T47D (cell line): ENCODE data around the gene CRY1.
"Not testable (repeated sequence)": the region's sequence is repeated elsewhere in the genome, so short reads cannot be mapped to it uniquely, and the experiment has no call there.

Source experiments
- DNase-seq, 2 experiments: peaks; one replicate each; pipeline versions ENCODE4 v3.0.0 to v3.0.0-alpha.2; 2011 to 2012; ENCODE audit warnings: low read depth in 1 of 2, low spot score in 1 of 2
- JUND ChIP-seq: IDR thresholded peaks from 2 replicates; pipeline ENCODE4 v1.6.1; 2012; ENCODE audit warnings: low read depth
- in situ Hi-C: cut with HindIII; loops from 2 replicates; pipeline ENCODE4 v1.10.0; 2016; ENCODE audit warnings: low sequenced_read_pairs, low pct_unique_long_range_greater_than_20kb

CRY1 gene

DNA sequence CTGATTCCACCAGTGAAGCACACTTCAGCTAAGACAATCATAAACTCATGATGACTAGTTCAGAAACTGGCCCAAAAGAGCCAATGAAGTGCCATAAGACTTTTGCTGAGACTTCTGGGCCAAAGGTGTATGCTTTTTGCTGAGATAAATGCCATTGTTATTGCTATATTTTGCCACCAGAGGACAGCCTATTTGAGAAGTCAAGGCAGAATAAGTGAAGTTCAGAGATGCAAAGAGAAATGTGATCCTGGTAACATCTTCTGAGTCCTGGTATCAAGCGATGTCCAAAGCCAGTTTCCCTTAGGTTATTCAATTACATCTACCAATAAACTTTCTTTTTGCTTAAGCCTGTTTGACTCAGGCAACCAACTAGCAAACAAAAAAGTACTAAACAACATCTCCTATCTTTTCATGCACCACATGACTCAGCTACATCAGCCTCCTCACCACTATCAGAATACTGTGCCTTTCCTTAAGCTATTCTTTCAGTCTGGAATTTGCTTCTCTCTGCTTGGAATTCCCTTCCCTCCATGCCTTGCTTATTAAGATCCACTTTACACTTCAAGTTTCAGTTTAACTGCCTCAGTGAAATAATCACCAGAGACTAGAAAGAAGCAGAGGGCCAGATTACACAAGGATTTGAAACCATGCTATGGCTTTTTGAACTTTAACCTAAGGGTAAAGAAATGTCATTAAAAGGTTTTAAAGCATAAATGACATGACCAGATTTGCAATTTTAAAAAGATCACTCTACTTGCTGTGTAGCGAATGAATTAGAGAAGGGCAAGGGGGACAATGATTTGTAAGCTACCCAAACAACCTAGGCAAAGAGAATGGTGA, 14.0 kb downstream of the CRY1 start:
- TF ChIP-seq JUND: no peak
- in situ Hi-C loops: no loop called here
- peak in 1 of 2 experiments; percentile 64 for DNase-seq

DNA sequence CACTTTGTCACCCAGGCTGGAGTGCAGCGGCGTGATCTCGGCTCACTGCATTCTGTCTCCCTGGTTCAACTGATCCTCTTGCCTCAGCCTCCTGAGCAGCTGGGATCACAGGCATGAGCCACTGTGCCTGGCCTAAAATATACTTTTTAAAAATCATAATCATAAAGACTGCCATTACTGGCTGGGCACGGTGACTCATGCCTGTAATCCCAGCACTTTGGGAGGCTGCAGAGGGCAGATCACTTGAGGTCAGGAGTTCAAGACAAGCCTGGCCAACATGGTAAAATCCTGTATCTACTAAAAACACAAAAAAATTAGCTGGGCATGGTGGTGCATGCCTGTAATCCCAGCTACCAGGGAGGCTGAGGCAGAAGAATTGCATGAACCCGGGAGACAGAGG, 20.1 kb downstream of the CRY1 start:
- in situ Hi-C loops, DNase-seq: not testable (repeated sequence)

DNA sequence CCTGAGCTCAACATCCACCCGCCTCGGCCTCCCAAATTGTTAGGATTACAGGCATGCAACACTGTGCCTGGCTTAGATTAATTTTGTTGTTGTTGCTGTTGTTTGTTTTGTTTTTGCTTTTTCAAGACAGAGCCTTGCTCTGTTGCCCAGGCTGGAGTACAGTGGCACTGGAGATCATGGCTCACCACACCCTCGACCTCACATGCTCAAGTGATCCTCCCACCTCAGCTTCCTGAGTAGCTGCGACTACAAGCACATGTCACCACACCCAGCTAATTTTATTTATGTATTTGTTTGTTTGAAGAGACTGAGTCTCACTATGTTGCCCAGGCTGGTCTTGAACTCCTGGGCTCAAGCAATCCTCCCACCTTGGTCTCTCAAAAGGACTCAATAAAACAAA, 26.7 kb downstream of the CRY1 start:
- TF ChIP-seq JUND: no peak
- in situ Hi-C loops: no loop called here
- no peak for DNase-seq

DNA sequence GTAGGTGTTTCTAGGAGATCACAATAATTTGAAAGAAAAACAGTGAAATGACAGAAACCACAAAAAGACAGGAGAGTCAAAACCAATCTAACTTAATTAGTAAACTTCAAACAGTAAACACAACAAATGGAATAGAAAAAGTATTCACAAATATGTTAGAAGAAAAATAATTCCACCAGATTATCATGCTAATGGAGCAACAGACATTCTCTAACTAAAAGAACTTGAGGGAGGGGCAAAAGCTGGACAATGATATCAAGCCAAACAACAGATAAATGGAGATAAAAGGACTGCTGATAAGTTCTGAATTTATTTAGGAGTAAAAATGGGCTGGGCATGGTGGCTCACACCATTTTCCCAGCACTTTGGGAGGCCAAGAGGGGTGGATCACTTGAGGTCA, 28.7 kb downstream of the CRY1 start:
- DNase-seq: no peak
- TF ChIP-seq JUND: no peak
- in situ Hi-C loops: no loop called here

DNA sequence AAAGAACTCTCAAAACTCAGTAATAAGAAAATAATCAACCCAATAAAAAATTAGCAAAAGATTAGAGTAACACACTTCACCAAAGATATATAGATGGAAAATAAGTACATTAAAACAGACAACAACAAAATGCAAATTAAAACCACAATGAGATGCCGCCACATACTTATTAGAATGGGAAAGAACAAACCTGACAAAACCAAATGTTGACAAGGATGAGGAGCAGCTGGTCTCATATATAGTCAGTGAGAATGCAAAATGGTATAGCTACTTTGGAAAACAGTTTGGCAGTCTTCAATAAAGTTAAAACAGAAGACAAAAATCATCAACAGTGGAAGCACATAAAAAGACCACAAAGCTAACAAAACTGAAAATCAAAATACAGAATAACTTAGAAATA, 29.1 kb downstream of the CRY1 start:
- in situ Hi-C loops: no loop called here
- DNase-seq: no peak
- TF ChIP-seq JUND: no peak

DNA sequence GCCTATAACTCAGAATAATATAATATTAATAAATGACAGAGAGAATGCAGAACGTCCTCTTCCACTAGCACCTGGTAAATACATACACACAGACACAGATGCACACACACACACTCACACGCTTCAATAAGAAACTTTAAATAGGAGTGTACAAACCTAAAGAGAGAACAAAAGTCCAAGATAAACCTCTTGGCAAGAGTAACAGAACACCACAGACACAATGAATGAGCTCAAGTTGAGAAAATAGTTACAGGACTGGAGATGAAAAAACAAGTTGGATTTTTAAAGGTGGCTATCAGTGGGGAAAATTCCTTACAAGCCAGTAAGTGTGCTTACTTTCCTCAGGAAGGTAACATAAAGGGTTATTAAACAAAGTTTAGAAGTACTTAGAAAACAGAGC, 35.2 kb downstream of the CRY1 start:
- DNase-seq: no peak
- no peak for TF ChIP-seq JUND
- in situ Hi-C loops: no loop called here

DNA sequence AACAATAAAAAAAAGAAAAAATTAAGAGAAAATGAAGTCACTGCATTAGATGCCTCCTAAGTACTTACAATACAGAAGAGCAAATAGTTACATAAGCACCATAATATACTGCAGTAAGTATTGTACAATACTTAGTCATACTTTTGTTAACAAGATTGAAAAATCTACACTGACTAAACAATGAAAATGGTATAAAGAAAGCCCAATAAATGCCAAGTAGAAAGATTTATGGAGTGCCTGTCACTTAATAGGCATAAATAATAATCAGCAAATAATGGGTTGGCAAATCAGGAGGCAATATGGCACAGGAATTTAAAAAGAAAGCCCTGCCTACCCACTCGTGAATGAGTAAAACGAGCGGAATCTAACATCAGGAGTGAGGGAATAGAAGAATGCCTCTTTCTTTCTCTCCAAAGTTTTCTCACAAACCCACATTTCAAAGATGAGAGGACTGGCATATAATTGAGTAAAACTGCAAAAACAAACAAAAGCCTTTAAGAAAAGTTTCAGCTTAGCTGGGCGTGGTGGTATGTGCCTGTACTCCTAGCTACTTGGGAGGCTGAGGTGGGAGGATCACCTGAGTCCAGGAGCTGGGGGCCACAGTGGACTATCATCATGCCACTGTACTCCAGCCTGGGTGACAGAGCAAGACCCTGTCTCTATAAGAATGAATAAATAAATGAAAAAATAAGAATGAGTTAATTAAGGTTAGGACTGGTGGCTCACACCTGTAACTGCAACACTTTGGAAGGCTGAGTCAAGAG, 36.1 kb downstream of the CRY1 start:
- TF ChIP-seq JUND: peak; percentile 82; the same call in 1 of the 2 replicates
- in situ Hi-C loops: no loop called here
- peak; percentile 16 to 80 for DNase-seq

DNA sequence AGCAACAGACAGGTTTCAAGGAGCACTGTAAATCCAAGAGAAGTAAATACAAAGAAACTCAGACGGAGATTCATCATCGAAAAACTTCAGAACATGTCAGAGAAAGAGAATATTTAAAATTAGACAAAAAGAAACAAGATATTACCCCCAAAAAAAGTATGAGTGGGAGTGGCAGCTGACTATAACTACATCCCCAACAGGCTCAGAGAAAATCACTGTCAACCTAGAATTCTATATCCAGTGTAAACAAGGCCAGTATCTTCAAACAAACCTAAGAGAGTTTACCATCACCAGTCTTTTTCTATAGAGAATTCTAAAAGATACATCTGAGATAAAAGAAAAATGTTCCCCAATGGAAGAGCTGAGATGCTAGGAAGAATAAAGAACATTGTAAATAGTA, 39.6 kb downstream of the CRY1 start:
- no peak for TF ChIP-seq JUND
- in situ Hi-C loops: no loop called here
- DNase-seq: no peak

DNA sequence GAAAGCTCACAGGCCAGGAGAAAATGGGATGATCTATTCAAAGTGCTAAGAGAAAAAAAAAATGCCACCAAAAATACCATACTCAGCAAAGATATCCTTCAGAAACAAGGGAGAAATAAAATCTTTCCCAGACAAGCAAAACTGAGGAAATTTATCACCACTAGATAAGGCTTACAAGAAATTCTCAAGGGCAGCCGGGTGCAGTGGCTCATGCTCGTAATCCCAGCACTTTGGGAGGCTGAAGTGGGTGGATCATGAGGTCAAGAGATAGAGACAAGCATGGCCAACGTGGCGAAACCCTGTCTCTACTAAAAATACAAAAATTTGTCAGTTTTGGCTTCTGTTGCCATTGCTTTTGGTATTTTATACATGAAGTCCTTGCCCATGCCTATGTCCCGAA, 48.2 kb downstream of the CRY1 start:
- in situ Hi-C loops: no loop called here

DNA sequence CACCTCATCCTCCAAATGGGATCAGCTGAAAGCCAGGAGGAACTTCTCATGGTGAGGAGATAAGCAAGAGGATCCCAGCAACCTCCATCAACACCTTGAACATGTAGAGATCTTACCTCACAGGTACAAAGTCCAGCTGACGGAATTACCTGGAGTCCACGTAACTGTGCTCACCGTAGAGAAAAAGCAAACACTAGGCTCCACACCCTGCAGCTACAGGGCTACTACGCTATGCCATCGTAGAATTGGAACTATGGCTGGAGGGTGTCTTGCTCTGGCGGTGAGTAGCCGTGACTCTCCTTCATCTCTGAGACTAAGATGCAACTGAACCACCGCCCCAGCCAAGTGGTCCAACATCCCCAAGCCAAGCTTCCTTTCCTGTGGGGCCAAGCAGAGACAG, 50.5 kb downstream of the CRY1 start:
- no peak for TF ChIP-seq JUND
- in situ Hi-C loops: no loop called here
- no peak for DNase-seq

More for the DNA sequence above, 48.2 kb downstream of the CRY1 start:
- no peak for TF ChIP-seq JUND
- no peak for DNase-seq

DNA sequence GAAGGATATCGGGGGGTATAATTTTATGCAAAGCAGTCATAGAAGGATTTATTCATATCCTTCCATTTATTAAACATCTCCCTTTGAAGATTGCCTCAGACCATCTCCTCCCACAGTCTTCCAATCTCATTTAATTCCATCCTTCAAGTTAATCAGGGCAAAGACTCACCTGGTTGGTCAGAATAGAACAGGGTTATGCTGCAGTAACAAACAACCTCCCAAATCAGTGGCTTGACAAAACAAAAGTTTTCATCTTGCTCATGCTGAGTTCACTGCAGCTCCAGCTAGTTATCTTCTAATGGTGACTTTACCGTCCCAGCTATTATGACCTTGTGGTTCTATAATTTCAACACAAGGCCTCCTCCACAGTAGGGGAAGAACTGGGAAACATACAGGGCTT, 57.6 kb downstream of the CRY1 start:
- DNase-seq: no peak
- in situ Hi-C loops: no loop called here
- no peak for TF ChIP-seq JUND

DNA sequence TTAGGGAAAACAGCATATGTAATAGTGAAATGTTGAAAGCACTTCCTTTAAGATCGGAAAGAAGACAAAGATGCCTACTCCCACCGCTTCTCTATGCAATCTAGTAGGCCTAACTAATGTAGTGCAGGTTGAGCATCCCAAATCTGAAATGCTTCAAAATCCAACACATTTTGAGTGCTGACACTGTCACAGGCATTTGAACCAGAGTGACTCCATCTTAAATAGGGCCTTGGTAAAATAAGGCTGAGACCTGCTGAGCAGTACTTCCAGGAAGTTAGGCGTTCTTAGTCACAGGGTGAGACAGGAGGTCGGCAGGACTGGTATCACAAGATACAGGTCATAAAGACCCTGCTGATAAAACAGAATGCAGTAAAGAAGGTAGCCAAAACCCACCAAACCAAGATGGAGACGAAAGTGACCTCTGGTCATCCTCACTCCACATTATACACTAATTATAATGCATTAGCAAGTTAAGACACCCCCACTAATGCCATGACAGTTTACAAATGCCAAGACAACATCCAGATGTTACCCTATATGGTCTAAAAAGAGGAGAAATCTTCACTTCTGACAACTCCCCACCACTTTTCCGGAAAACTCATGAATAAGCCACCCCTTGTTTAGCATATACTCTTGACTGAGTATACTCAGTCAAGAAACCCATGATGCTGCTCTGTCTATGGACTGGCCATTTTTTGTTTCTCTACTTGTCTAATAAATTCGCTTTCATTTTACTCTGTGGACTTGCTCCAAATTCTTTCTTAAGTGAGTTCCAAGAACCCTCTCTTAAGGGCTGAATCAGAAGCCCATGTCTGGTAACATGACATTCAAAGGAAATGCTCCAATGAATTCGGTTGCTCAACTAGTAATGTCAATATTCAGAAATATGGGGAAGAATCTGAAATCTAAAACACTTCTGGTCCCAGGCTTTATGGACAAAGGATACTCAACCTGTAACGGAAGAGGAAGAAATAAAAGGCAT, 59.3 kb downstream of the CRY1 start:
- in situ Hi-C loops: no loop called here
- DNase-seq: no peak
- TF ChIP-seq JUND: no peak

DNA sequence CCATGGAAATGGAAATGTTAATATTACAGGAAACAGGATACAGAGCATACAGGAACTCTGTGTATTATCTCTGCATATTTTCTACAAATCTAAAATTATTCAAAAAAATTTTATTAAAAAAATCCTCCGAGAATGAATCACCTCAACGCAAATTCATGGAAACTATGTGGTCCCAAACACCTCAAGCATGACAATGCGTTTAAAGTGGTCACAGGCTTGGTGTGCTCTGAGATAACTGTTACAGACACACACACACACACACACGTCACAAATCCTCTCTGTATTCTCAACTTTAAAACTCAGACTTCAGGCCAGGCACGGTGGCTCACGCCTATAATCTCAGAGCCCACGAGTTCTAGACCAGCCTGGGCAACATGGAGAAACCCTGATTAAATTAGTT, 61.1 kb downstream of the CRY1 start:
- TF ChIP-seq JUND: no peak
- in situ Hi-C loops: no loop called here
- DNase-seq: no peak
